Hepatocyte (in vitro differentiated cells): ENCODE results near the gene TTC34. TPM values are rescaled to one million over a fixed set of nuclear protein-coding genes. Genes with fewer than 3 reads are reported as not detected.

Experiments used
- DNase-seq: peaks from one replicate; pipeline ENCODE4 v3.0.0-alpha.2; 2016; ENCODE audit warnings: low spot score
- H2AFZ ChIP-seq: fragments of 200-600 bp; sonication (generic); 2 replicates; pipeline ENCODE4 v1.6.0; 2016; ENCODE audit warnings: antibody characterized with exemption, mild to moderate bottlenecking
- H3K27ac ChIP-seq: fragments of 200-600 bp; sonication (generic); 2 replicates; pipeline ENCODE4 v1.5.1; 2016; ENCODE audit warnings: mild to moderate bottlenecking
- H3K27me3 ChIP-seq: fragments of 200-600 bp; sonication (generic); 2 replicates; pipeline ENCODE4 v1.6.1; 2016
- H3K36me3 ChIP-seq: fragments of 200-600 bp; sonication (generic); replicated peaks from 2 replicates; pipeline ENCODE4 v1.5.1; 2016; ENCODE audit warnings: low read depth; ENCODE audit not compliant: insufficient read depth
- H3K4me1 ChIP-seq: fragments of 200-600 bp; sonication (generic); 2 replicates; pipeline ENCODE4 v1.5.1; 2016; ENCODE audit warnings: mild to moderate bottlenecking, moderate library complexity; ENCODE audit not compliant: insufficient read depth
- H3K4me2 ChIP-seq: fragments of 200-600 bp; sonication (generic); 2 replicates; pipeline ENCODE4 v1.6.0; 2016
- H3K4me3 ChIP-seq: fragments of 200-600 bp; sonication (generic); 2 replicates; pipeline ENCODE4 v1.5.1; 2016; ENCODE audit warnings: mild to moderate bottlenecking
- H3K79me2 ChIP-seq: fragments of 200-600 bp; sonication (generic); 2 replicates; pipeline ENCODE4 v1.6.0; 2017; ENCODE audit warnings: mild to moderate bottlenecking
- H3K9me2 ChIP-seq: fragments of 200-600 bp; sonication (generic); replicated peaks from 2 replicates; pipeline ENCODE4 v1.6.0; 2017; ENCODE audit warnings: mild to moderate bottlenecking; ENCODE audit not compliant: insufficient read depth
- H3K9me3 ChIP-seq: fragments of 200-600 bp; sonication (generic); 2 replicates; pipeline ENCODE4 v1.5.1; 2016; ENCODE audit warnings: low read depth, mild to moderate bottlenecking
- H4K20me1 ChIP-seq: fragments of 200-600 bp; sonication (generic); 2 replicates; pipeline ENCODE4 v1.6.0; 2016; ENCODE audit warnings: mild to moderate bottlenecking; ENCODE audit not compliant: insufficient read depth, poor library complexity, severe bottlenecking
- CTCF ChIP-seq: fragments of 200-600 bp; sonication (generic); IDR thresholded peaks from 2 replicates; pipeline ENCODE4 v1.5.1; 2016; ENCODE audit warnings: antibody characterized with exemption, mild to moderate bottlenecking; ENCODE audit not compliant: poor library complexity
- EZH2 ChIP-seq: fragments of 200-600 bp; sonication (generic); IDR thresholded peaks from 2 replicates; pipeline ENCODE4 v1.6.1; 2016; ENCODE audit warnings: antibody characterized with exemption, mild to moderate bottlenecking, borderline replicate concordance
- EZH2phosphoT487 ChIP-seq: fragments of 200-600 bp; sonication (generic); IDR thresholded peaks from one replicate; pipeline ENCODE4 v1.6.1; 2018; ENCODE audit warnings: antibody characterized with exemption, mild to moderate bottlenecking, low read depth, moderate library complexity; ENCODE audit not compliant: unreplicated experiment, severe bottlenecking
- WGBS: methylation state at CpG from one replicate; pipeline ENCODE4 v1.1.6; 2016; ENCODE audit warnings: low lambda C conversion rate; ENCODE audit errors: missing lambda C conversion rate; 5-methylcytosine and 5-hydroxymethylcytosine counted together
- polyA plus RNA-seq: library from polyadenylated mRNA; unstranded; fragments of >200 nt; fragmentation: Nextera tagmentation; extraction: Ambion mirVana; gene quantifications from 2 replicates; pipeline ENCODE4 v1.2.1, GENCODE V29; 2016
- total RNA-seq: library from RNA; depleted of rRNA; stranded (reverse); fragments of >200 nt; gene quantifications from 2 replicates; pipeline ENCODE4 v1.2.3, GENCODE V29; 2014

TTC34 gene
- total and polyA plus RNA-seq, 2 experiments from 2014 or later: 0.13 to 0.33 TPM

- Histone ChIP-seq H3K4me1 (no peaks in the 10 kb centered on the region), H4K20me1 (no peaks in the 10 kb centered on the region), H2AFZ (no peak overlapping the region), H3K9me2 (no peaks in the 10 kb centered on the region), H3K4me3 (no peak overlapping the region), H3K4me2 (no peak overlapping the region), H3K27ac (no peak overlapping the region), H3K36me3 (no peaks in the 10 kb centered on the region), H3K79me2 (no peaks in the 10 kb centered on the region), H3K9me3 (no peaks in the 10 kb centered on the region), H3K27me3 (no peaks in the 10 kb centered on the region)
- no peak for DNase-seq
- WGBS: 86% methylated on average over 15 of the region's 15 CpGs
- TF ChIP-seq EZH2phosphoT487: no peak
- TF ChIP-seq EZH2: no peak
- no peak for TF ChIP-seq CTCF
These were observed 15.3 kb upstream of the TTC34 start for GRCh38 chr1:2816786-2817185.

- no peak overlapping the region for H3K4me2 ChIP-seq
- no peaks in the 10 kb centered on the region for H3K9me3 ChIP-seq
- H3K36me3 ChIP-seq: no peaks in the 10 kb centered on the region
- no peaks in the 10 kb centered on the region for H3K79me2 ChIP-seq
- 77% methylated on average over 15 of the region's 15 CpGs for WGBS
- H2AFZ ChIP-seq: no peak overlapping the region
- TF ChIP-seq CTCF: no peak
- no peak for TF ChIP-seq EZH2phosphoT487
- no peak for TF ChIP-seq EZH2
- H3K27ac ChIP-seq: no peak overlapping the region
- no peak for DNase-seq
- H3K4me3 ChIP-seq: no peak overlapping the region
- H3K4me1 ChIP-seq: no peaks in the 10 kb centered on the region
- H3K9me2 ChIP-seq: no peaks in the 10 kb centered on the region
- no peaks in the 10 kb centered on the region for H4K20me1 ChIP-seq
- H3K27me3 ChIP-seq: no peaks in the 10 kb centered on the region
These were observed 14.1 kb upstream of the TTC34 start for GRCh38 chr1:2815551-2815950.

GRCh38 chr1:2814511-2815075 lies 13.1 kb upstream of the TTC34 start:
- H3K79me2 ChIP-seq: no peaks in the 10 kb centered on the region
- no peak overlapping the region for H3K4me3 ChIP-seq
- H3K9me3 ChIP-seq: no peaks in the 10 kb centered on the region
- TF ChIP-seq EZH2 (no peak), CTCF (no peak), EZH2phosphoT487 (no peak)
- H3K4me2 ChIP-seq: no peak overlapping the region
- H3K9me2 ChIP-seq: no peaks in the 10 kb centered on the region
- H3K36me3 ChIP-seq: no peaks in the 10 kb centered on the region
- H2AFZ ChIP-seq: no peak overlapping the region
- no peak overlapping the region for H3K27ac ChIP-seq
- H4K20me1 ChIP-seq: no peaks in the 10 kb centered on the region
- WGBS: 88% methylated on average over 24 of the region's 24 CpGs
- no peaks in the 10 kb centered on the region for H3K4me1 ChIP-seq
- H3K27me3 ChIP-seq: no peaks in the 10 kb centered on the region
- no peak for DNase-seq
